SU-DHL-6 (cell line): ENCODE results near the gene RNF123.

Experiments used
- H2AFZ ChIP-seq: fragments of 200-600 bp; sonication (generic); 2 replicates; pipeline ENCODE4 v1.6.1; 2014; ENCODE audit warnings: low read depth, mild to moderate bottlenecking, moderate library complexity, mixed read lengths, antibody characterized with exemption, low read length; ENCODE audit not compliant: severe bottlenecking
- H3F3A ChIP-seq: fragments of 200-600 bp; shearing (Covaris generic); 2 replicates; pipeline ENCODE4 v1.6.0; 2016; ENCODE audit warnings: antibody characterized with exemption, mild to moderate bottlenecking; ENCODE audit not compliant: insufficient read depth
- H3K27ac ChIP-seq: fragments of 200-600 bp; sonication (generic); 2 replicates; pipeline ENCODE4 v1.5.1; 2016; ENCODE audit warnings: low read depth, mild to moderate bottlenecking, low read length, moderate library complexity, mixed read lengths
- H3K27me3 ChIP-seq: fragments of 200-600 bp; sonication (generic), shearing (Covaris generic); 2 replicates; pipeline ENCODE4 v1.6.0; 2014; ENCODE audit warnings: mild to moderate bottlenecking, low read length
- H3K36me3 ChIP-seq: fragments of 200-600 bp; sonication (generic); 2 replicates; pipeline ENCODE4 v1.6.1; 2014; ENCODE audit warnings: mild to moderate bottlenecking, low read length, mixed read lengths
- H3K4me2 ChIP-seq: fragments of 300-600, 200-600 bp; shearing (Covaris generic), sonication (generic); 2 replicates; pipeline ENCODE4 v1.6.0; 2014; ENCODE audit warnings: low read length, low read depth, mild to moderate bottlenecking; ENCODE audit not compliant: poor library complexity, severe bottlenecking
- H3K4me3 ChIP-seq: fragments of 200-600 bp; sonication (generic); 2 replicates; pipeline ENCODE4 v1.5.1; 2014; ENCODE audit warnings: antibody characterized with exemption, low read length, mild to moderate bottlenecking, mixed read lengths; ENCODE audit not compliant: insufficient read depth, poor library complexity, severe bottlenecking
- H3K79me2 ChIP-seq: fragments of 200-600 bp; sonication (generic); 2 replicates; pipeline ENCODE4 v1.6.1; 2014; ENCODE audit warnings: mild to moderate bottlenecking, low read length, moderate library complexity; ENCODE audit not compliant: insufficient read depth
- H3K9ac ChIP-seq: fragments of 200-600 bp; sonication (generic); 2 replicates; pipeline ENCODE4 v1.7.0; 2014; ENCODE audit warnings: mild to moderate bottlenecking, low read length
- H3K9me2 ChIP-seq: fragments of 200-600 bp; sonication (generic); replicated peaks from 2 replicates; pipeline ENCODE4 v1.6.1; 2014; ENCODE audit warnings: low read length; ENCODE audit not compliant: insufficient read depth
- H3K9me3 ChIP-seq: fragments of 200-600 bp; sonication (generic); 2 replicates; pipeline ENCODE4 v1.6.1; 2014; ENCODE audit warnings: low read length, mixed read lengths; ENCODE audit not compliant: insufficient read depth
- H4K20me1 ChIP-seq: fragments of 200-600 bp; sonication (generic); 2 replicates; pipeline ENCODE4 v1.6.1; 2014; ENCODE audit warnings: low read depth, mild to moderate bottlenecking, antibody characterized with exemption, low read length, moderate library complexity, mixed read lengths
- CTCF ChIP-seq: fragments of 200-600 bp; sonication (generic); IDR thresholded peaks from one replicate; pipeline ENCODE4 v1.5.1; 2017; ENCODE audit warnings: antibody characterized with exemption, mild to moderate bottlenecking, low read length, moderate library complexity; ENCODE audit not compliant: insufficient read depth, poor library complexity, severe bottlenecking
- EZH2phosphoT487 ChIP-seq: fragments of 200-600 bp; sonication (generic), shearing (Covaris generic); conservative IDR thresholded peaks from 2 replicates; pipeline ENCODE4 v1.6.1; 2018; ENCODE audit warnings: mild to moderate bottlenecking, antibody characterized with exemption, low read length, moderate library complexity, mixed read lengths

Gene RNF123

DNA sequence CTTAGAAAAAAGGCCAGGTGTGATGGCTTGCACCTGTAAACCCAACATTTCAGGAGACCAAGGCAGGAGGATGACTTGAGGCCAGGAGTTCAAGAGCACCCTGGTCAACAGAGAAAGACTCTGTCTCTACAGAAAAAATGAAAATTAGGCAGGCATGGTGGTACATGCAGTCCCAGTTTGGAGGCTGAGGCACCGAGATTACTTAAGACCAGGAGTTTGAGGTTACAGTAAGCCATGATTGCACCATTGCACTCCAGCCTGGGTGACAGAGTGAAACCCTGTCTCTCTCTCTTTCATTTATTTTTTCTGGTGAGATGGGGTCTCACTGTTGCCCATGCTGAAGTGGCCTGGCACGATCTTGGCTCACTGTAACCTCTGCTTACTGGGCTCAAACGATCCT lies 72.3 kb downstream of the RNF123 start:
- Histone ChIP-seq H3K27ac (no peak overlapping the region), H3K36me3 (no peaks in the 10 kb centered on the region), H3F3A (no peaks in the 10 kb centered on the region), H4K20me1 (no peaks in the 10 kb centered on the region), H3K4me2 (no peak overlapping the region), H3K79me2 (peaks cover 50% of the 10 kb centered on the region), H3K4me3 (no peak overlapping the region), H3K27me3 (no peaks in the 10 kb centered on the region), H3K9me3 (no peaks in the 10 kb centered on the region), H2AFZ (no peak overlapping the region), H3K9ac (no peak overlapping the region), H3K9me2 (no peaks in the 10 kb centered on the region)
- TF ChIP-seq EZH2phosphoT487 (no peak), CTCF (no peak)

GRCh38 chr3:49763981-49764380 lies 74.6 kb downstream of the RNF123 start:
- Histone ChIP-seq H3K9me2 (no peaks in the 10 kb centered on the region), H3K4me2 (no peak overlapping the region), H2AFZ (no peak overlapping the region), H3K27ac (no peak overlapping the region), H3K4me3 (no peak overlapping the region), H3K36me3 (no peaks in the 10 kb centered on the region), H3K9ac (no peak overlapping the region), H3F3A (no peaks in the 10 kb centered on the region), H3K79me2 (peaks cover 53% of the 10 kb centered on the region), H4K20me1 (no peaks in the 10 kb centered on the region), H3K27me3 (no peaks in the 10 kb centered on the region), H3K9me3 (no peaks in the 10 kb centered on the region)
- no peak for TF ChIP-seq CTCF
- no peak for TF ChIP-seq EZH2phosphoT487

- Histone ChIP-seq H3K9ac (no peak overlapping the region), H3K4me2 (no peak overlapping the region), H2AFZ (no peak overlapping the region), H3K9me3 (no peaks in the 10 kb centered on the region), H3K79me2 (peaks cover 74% of the 10 kb centered on the region), H3F3A (0 out of 2 replicates have a peak, but pooled peaks cover 3% of the 10 kb centered on the region), H3K9me2 (no peaks in the 10 kb centered on the region), H4K20me1 (peaks cover 6% of the 10 kb centered on the region; the same call in 1 of the 2 replicates), H3K36me3 (no peaks in the 10 kb centered on the region), H3K4me3 (no peak overlapping the region), H3K27me3 (no peaks in the 10 kb centered on the region), H3K27ac (no peak overlapping the region)
- TF ChIP-seq CTCF = no peak
- TF ChIP-seq EZH2phosphoT487 = no peak
These were observed 80.0 kb downstream of the RNF123 start for GRCh38 chr3:49769286-49769915.
